ENCODE data around the gene NIN.

The NIN gene

DNA sequence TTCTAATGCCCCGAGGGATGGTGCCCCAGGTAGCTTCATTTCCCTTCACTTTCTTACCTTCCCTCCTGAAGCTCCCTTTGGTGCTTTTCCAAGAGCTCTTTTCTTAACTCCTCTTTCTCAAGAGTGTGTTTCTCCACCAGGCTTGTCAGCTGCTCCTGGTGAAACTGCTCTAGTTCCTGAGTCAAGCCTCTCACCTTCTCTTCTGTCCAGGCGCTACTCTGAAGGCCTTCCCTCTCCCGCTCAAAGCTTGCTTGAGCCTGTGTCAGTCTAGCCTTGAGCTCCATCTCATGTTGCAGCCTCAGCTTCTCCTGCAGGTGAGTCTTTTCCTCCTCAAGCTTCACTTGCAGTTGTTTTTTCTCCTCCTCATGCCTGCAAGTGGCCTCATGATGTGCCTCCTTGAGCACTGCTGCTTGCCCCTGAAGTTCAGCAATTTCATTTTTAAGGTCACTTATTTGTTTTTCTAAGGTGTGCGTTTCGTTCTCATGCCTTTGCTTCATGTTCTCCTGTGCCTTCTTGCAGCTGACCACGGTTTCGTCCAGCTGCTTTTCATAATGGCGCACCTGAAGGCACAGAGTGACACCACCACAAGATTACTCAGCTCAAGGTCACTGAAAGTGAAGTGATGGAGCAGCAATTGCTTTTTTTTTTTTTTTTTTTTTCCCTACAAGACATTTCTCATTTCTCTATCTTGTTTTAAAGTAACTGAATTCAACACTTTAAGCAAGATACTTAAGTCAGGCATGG lies 71.0 kb downstream of the NIN start:
- no peak for DNase-seq

DNA sequence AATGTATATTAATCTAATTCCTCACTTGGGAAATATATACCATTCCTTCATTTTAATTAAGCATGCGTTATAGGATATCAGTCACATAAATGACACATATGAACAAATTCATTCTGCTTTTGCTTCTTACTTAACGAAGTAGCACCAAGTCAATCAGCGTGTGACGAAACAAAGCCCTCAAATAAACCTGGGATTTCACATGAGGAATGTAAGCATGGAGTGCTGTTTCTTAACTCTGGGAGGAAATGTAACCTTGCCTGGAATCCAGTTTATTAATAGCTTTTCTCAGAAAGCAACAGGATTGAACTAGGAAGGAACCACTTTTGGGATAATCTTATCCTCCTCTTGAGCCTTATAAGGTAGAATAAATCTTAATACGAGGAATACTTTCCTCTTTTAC lies 72.0 kb downstream of the NIN start:
- no peak for DNase-seq

GRCh38 chr14:50758305-50758704 lies 72.7 kb downstream of the NIN start:
- DNase-seq: no peak

GRCh38 chr14:50757702-50758101 lies 73.3 kb downstream of the NIN start:
- no peak for DNase-seq

DNA sequence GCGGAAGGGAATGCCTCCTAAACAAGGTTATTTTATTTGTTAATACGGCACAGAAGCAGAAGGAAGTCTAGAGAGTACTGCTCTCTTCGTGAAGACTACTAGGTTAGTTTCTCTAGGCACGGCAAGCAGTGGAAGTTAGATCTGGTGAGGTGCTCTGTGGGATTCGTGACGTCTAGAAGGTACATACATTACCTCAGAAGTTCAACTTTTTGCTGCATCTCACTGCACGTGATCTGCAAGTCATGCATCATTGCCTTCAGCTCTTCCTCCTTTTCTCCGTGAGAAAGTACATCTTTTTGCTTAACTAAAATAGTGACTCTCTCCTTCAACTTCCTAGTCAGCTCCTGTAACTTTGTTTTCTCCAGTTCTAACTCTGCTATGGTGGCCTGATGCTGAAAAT lies 74.7 kb downstream of the NIN start:
- no peak for DNase-seq

GRCh38 chr14:50750323-50750722 lies 80.6 kb downstream of the NIN start:
- DNase-seq: no peak

- no peak for DNase-seq
Measured at GRCh38 chr14:50745401-50746058, 85.4 kb downstream of the NIN start.

- no peak for DNase-seq
Measured at GRCh38 chr14:50744231-50744630, 86.7 kb downstream of the NIN start.

GRCh38 chr14:50741567-50741966 lies 89.4 kb downstream of the NIN start:
- DNase-seq: no peak

GRCh38 chr14:50740856-50741255 lies 90.1 kb downstream of the NIN start:
- no peak for DNase-seq

GRCh38 chr14:50739186-50739585 lies 91.8 kb downstream of the NIN start:
- DNase-seq: no peak

- DNase-seq: peak; percentile 4
Measured at GRCh38 chr14:50736932-50737419, 94.0 kb downstream of the NIN start.

- DNase-seq: no peak
Measured at GRCh38 chr14:50734950-50735695, 95.8 kb downstream of the NIN start.

- DNase-seq: no peak
Measured at GRCh38 chr14:50733494-50733893, 97.5 kb downstream of the NIN start.

- DNase-seq: no peak
Measured at GRCh38 chr14:50728836-50729235, 102.1 kb downstream of the NIN start.

- peak; percentile 6 for DNase-seq
Measured at GRCh38 chr14:50726372-50727107, 104.4 kb downstream of the NIN start.

GRCh38 chr14:50725761-50726160 lies 105.2 kb downstream of the NIN start:
- DNase-seq: no peak

DNA sequence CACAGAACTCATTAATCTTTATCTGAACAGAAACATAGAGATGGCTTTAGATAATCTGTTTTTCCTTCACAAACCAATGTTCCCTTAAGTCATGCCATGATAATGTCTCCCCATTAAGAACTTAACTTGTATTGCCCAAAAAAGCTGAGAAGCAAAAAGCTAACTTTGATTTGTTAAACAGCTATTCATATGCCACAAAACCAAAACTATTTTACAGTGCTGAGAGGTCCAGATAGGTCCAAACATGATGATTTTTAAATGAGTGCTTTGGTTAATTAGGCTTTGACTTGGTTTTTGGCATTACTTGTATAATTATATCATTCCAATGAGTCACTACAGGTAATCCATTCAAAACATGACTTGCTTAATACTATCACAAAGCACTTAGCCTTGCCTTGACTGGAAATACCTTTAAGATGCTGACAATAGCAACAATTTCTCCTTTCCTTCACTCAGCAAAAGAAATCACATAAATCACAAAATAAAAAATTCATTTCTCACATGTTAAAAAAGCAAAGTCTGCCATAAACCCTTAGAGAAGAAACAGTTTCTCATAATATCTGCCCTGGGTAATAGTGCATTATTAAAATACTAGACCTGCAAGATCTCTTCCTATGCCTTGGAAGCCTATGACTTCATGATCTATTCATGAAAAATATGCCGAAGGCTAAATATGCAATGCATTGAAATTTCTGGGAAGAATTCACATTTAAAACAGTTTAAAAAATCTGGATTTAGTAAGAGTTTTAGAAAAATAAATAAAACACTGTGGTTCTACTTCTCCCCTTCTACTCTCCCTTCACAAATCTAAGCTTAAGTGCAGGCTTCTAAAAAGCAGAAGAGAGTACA lies 110.8 kb downstream of the NIN start:
- no peak for DNase-seq

GRCh38 chr14:50718949-50719348 lies 112.0 kb downstream of the NIN start:
- no peak for DNase-seq

- no peak for DNase-seq
Measured at GRCh38 chr14:50717811-50718210, 113.2 kb downstream of the NIN start.

GRCh38 chr14:50714450-50715073 lies 116.4 kb downstream of the NIN start:
- DNase-seq: no peak

- no peak for DNase-seq
Measured at GRCh38 chr14:50711043-50711442, 119.9 kb downstream of the NIN start.
